Spleen (tissue), 11 donors: ENCODE data around the gene PLEKHF1. TPM values are rescaled to one million over a fixed set of nuclear protein-coding genes. Genes with fewer than 3 reads are reported as not detected.

ENCODE experiments used
- DNase-seq: peaks from one replicate; pipeline ENCODE4 v3.0.0-alpha.2; 2020
- H3K27ac ChIP-seq, 8 donors: fragments of 200-600 bp; sonication (generic) in 7 of 8; 1 replicate in 4 of 8; 2 replicates in 4 of 8; pipeline versions ENCODE4 v1.5.0 to v1.8.0; 2016 to 2021; ENCODE audit warnings: inconsistent platforms in 4 of 8, mild to moderate bottlenecking in 4 of 8, moderate library complexity in 1 of 8
- H3K27me3 ChIP-seq, 7 donors: fragments of 200-600 bp; sonication (generic) in 6 of 7; replicated peaks in 1 of 7; 1 replicate in 4 of 7; 2 replicates in 3 of 7; pipeline versions ENCODE4 v1.5.0 to v1.8.0; 2016 to 2021; ENCODE audit warnings: inconsistent platforms in 3 of 7, mild to moderate bottlenecking in 1 of 7
- H3K36me3 ChIP-seq, 6 donors: fragments of 200-600 bp; sonication (generic) in 5 of 6; 1 replicate in 4 of 6; 2 replicates in 2 of 6; pipeline versions ENCODE4 v1.5.0 to v1.8.0; 2016 to 2021; ENCODE audit warnings: inconsistent platforms in 2 of 6
- H3K4me1 ChIP-seq, 6 donors: fragments of 200-600 bp; sonication (generic) in 5 of 6; 1 replicate in 3 of 6; 2 replicates in 3 of 6; pipeline versions ENCODE4 v1.5.0 to v1.8.0; 2016 to 2021; ENCODE audit warnings: inconsistent platforms in 3 of 6
- H3K4me3 ChIP-seq, 8 donors: fragments of 200-600 bp; sonication (generic) in 7 of 8; 1 replicate in 4 of 8; 2 replicates in 4 of 8; pipeline versions ENCODE4 v1.5.0 to v1.8.0; 2016 to 2021; ENCODE audit warnings: inconsistent platforms in 4 of 8, mild to moderate bottlenecking in 4 of 8, moderate library complexity in 2 of 8
- H3K9me3 ChIP-seq, 8 donors: fragments of 200-600 bp; sonication (generic) in 7 of 8; 1 replicate in 4 of 8; 2 replicates in 4 of 8; pipeline versions ENCODE4 v1.5.0 to v1.8.0; 2016 to 2021; ENCODE audit warnings: inconsistent platforms in 4 of 8
- CTCF ChIP-seq, 11 experiments: fragments of 200-600 bp in 7 of 11; fragments of 450-650 bp in 4 of 11; sonication (generic) in 4 of 11; IDR thresholded peaks in 8 of 11; conservative IDR thresholded peaks in 3 of 11; 1 replicate in 7 of 11; 2 replicates in 4 of 11; pipeline versions ENCODE4 v1.4.0 to v1.8.0; 2016 to 2021; ENCODE audit warnings: antibody characterized with exemption in 11 of 11, inconsistent platforms in 4 of 11, mild to moderate bottlenecking in 1 of 11
- POLR2A ChIP-seq, 3 donors: fragments of 450-650 bp; IDR thresholded peaks; one replicate each; pipeline ENCODE4 v1.5.1; 2017; ENCODE audit warnings: antibody characterized with exemption in 3 of 3, mild to moderate bottlenecking in 1 of 3
- POLR2AphosphoS5 ChIP-seq, 3 donors: sonication (generic); formaldehyde crosslinking; IDR thresholded peaks; one replicate each; pipeline ENCODE4 v1.5.1; 2017; ENCODE audit warnings: antibody characterized with exemption in 3 of 3
- WGBS, 5 donors: extraction: QIAGEN DNeasy Blood & Tissue Kit in 3 of 5; methylation state at CpG; one replicate each; pipeline versions ENCODE4 v1.1.5 to v1.1.7; 2013 to 2018; 5-methylcytosine and 5-hydroxymethylcytosine counted together
- intact Hi-C: fragments of 100-400 bp; cut with DNase I; formaldehyde crosslinking; loops from one replicate; pipeline ENCODE4 v1.15.0; 2023; ENCODE audit warnings: low total_unique reads
- polyA plus RNA-seq, 3 donors: library from polyadenylated mRNA; stranded (reverse); fragments of 200-250 nt; gene quantifications; one replicate each; pipeline ENCODE4 v1.2.1, GENCODE V29; 2013
- total RNA-seq, 7 donors: library from RNA; depleted of rRNA in 3 of 7; stranded (reverse); fragments of >200 nt in 3 of 7; fragmentation: NEBNext Ultra II Directional in 4 of 7; extraction: Animal tissue kit (Norgen Biotek cat#: 25700) in 4 of 7; gene quantifications; one replicate each; pipeline versions ENCODE4 v1.1.0 to v1.2.1, GENCODE V29; 2016 to 2021
- donor health status: healthy with polysubstance abuse.
- donor health status: DM: no; HTN: no; CAD: no; lungs with moderate emphysema.
- donor health status: DM: no; HTN: no; CAD: no.
- donor health status: Bipolar disorder and iron deficiency.
- donor health status: healthy.
- donor health status: DM: no; HTN: no; CAD: no.
- donor health status: DM: yes; HTN: yes; CAD: no.

Gene PLEKHF1
- total and polyA plus RNA-seq, 10 donors = 9.7 to 28.0 (median 18.2) TPM

GRCh38 chr19:29650772-29651387 lies 14.4 kb upstream of the PLEKHF1 start:
- Histone ChIP-seq H3K4me1 (peaks cover 0 to 7% (median 5%) of the 10 kb centered on the region in 6 donors), H3K27ac (no peak overlapping the region), H3K27me3 (no peaks in the 10 kb centered on the region), H3K4me3 (no peak overlapping the region), H3K36me3 (no peaks in the 10 kb centered on the region), H3K9me3 (peaks cover 0 to 7% (median 0%) of the 10 kb centered on the region in 8 donors)
- intact Hi-C loops = no loop called here
- WGBS, 5 donors = 60 to 74% (median 74%) methylated on average over 7 of the region's 7 CpGs
- no peak for DNase-seq
- TF ChIP-seq POLR2A (IDR thresholded peaks at IDR 0.05) (no peak), POLR2AphosphoS5 (IDR thresholded peaks at IDR 0.05) (no peak), CTCF (IDR thresholded peaks at IDR 0.05 in 8 of 11, conservative IDR thresholded peaks at IDR 0.05 in 3 of 11) (no peak)

GRCh38 chr19:29651622-29652394 lies 13.5 kb upstream of the PLEKHF1 start:
- no peak for TF ChIP-seq CTCF (IDR thresholded peaks at IDR 0.05 in 8 of 11, conservative IDR thresholded peaks at IDR 0.05 in 3 of 11)
- TF ChIP-seq POLR2A (IDR thresholded peaks at IDR 0.05) = no peak
- TF ChIP-seq POLR2AphosphoS5 (IDR thresholded peaks at IDR 0.05) = no peak
- peak; percentile 12 for DNase-seq

GRCh38 chr19:29653398-29653797 lies 11.9 kb upstream of the PLEKHF1 start:
- H3K36me3 ChIP-seq = no peaks in the 10 kb centered on the region
- no peak overlapping the region for H3K4me3 ChIP-seq
- H3K4me1 ChIP-seq = no peaks in the 10 kb centered on the region
- intact Hi-C loops = no loop called here
- H3K9me3 ChIP-seq = peaks cover 0 to 7% (median 0%) of the 10 kb centered on the region in 8 donors
- no peak for TF ChIP-seq POLR2AphosphoS5 (IDR thresholded peaks at IDR 0.05)
- TF ChIP-seq CTCF (IDR thresholded peaks at IDR 0.05 in 8 of 11, conservative IDR thresholded peaks at IDR 0.05 in 3 of 11) = no peak
- TF ChIP-seq POLR2A (IDR thresholded peaks at IDR 0.05) = no peak
- H3K27ac ChIP-seq = no peak overlapping the region
- H3K27me3 ChIP-seq = no peaks in the 10 kb centered on the region
- WGBS, 5 donors = 87 to 99% (median 93%) methylated on average over 5 of the region's 5 CpGs
- peak; percentile 2 for DNase-seq

More at GRCh38 chr19:29651622-29652394, 13.5 kb upstream of the PLEKHF1 start:
- H3K27ac ChIP-seq = no peak overlapping the region
- H3K27me3 ChIP-seq = no peaks in the 10 kb centered on the region
- H3K9me3 ChIP-seq = peaks cover 0 to 7% (median 0%) of the 10 kb centered on the region in 8 donors
- no peaks in the 10 kb centered on the region for H3K4me1 ChIP-seq
- H3K36me3 ChIP-seq = no peaks in the 10 kb centered on the region
- H3K4me3 ChIP-seq = no peak overlapping the region
- intact Hi-C loops = no loop called here
- 82 to 90% (median 86%) methylated on average over 7 of the region's 7 CpGs for WGBS, 5 donors
